ENCODE results near the gene MPPED1. TPM values are rescaled to one million over a fixed set of nuclear protein-coding genes. Genes with fewer than 3 reads are reported as not detected.

MPPED1 gene
- total RNA-seq, 1 experiment from 2014 or later: not detected

DNA sequence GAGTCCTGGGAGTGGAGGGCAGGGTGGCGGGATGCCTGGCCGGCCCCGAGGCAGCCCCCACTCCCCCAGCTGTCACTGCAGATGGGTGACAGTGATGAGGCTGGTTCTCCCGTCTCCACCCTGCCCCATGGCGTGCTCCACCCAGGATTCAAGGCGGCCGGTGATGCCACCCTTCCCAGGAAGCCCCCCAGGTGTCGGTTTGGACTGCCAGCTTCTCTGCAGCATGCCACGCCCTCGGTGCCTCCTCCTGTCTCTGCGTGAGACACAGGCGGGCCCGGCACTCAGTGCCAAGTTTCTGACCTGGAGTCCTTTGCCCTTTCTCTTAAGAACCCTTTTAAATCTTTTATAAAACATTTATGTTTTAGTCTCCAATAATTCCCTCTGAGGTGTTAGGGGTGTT, 71.5 kb downstream of the MPPED1 start:
- H3K27me3 Mint-ChIP-seq (ENCODE audit: insufficient read depth, unreplicated experiment): no peaks in the 10 kb centered on the region
- CTCF ChIA-PET: interaction anchor here (0.6 kb wide), 1 partner anchor 136 kb away, joined by 3 read pairs; no protein-coding TSS in a partner anchor
- H3K36me3 Mint-ChIP-seq (ENCODE audit: insufficient read depth, unreplicated experiment): no peaks in the 10 kb centered on the region
- H3K4me1 Mint-ChIP-seq (ENCODE audit: insufficient read depth, unreplicated experiment): no peaks in the 10 kb centered on the region
- TF ChIP-seq, protein P1, sequence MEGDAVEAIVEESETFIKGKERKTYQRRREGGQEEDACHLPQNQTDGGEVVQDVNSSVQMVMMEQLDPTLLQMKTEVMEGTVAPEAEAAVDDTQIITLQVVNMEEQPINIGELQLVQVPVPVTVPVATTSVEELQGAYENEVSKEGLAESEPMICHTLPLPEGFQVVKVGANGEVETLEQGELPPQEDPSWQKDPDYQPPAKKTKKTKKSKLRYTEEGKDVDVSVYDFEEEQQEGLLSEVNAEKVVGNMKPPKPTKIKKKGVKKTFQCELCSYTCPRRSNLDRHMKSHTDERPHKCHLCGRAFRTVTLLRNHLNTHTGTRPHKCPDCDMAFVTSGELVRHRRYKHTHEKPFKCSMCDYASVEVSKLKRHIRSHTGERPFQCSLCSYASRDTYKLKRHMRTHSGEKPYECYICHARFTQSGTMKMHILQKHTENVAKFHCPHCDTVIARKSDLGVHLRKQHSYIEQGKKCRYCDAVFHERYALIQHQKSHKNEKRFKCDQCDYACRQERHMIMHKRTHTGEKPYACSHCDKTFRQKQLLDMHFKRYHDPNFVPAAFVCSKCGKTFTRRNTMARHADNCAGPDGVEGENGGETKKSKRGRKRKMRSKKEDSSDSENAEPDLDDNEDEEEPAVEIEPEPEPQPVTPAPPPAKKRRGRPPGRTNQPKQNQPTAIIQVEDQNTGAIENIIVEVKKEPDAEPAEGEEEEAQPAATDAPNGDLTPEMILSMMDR (IDR thresholded peaks at IDR 0.05; ENCODE audit: unreplicated experiment): no peak
- H3K27ac Mint-ChIP-seq (ENCODE audit: low read depth, unreplicated experiment): no peak overlapping the region
- POLR2A ChIA-PET: interaction anchor here (0.8 kb wide), 1 partner anchor 319 kb away, joined by 3 read pairs; no protein-coding TSS in a partner anchor
- intact Hi-C loops (cut with micrococcal nuclease): no loop called here
- no peaks in the 10 kb centered on the region for H3K9me3 Mint-ChIP-seq (ENCODE audit: unreplicated experiment)
- no TSS peak for BruUV-seq (replicated peaks)
- H3K4me3 Mint-ChIP-seq (ENCODE audit: unreplicated experiment): no peak overlapping the region
- DNase-seq (ENCODE audit: unreplicated experiment): no peak

DNA sequence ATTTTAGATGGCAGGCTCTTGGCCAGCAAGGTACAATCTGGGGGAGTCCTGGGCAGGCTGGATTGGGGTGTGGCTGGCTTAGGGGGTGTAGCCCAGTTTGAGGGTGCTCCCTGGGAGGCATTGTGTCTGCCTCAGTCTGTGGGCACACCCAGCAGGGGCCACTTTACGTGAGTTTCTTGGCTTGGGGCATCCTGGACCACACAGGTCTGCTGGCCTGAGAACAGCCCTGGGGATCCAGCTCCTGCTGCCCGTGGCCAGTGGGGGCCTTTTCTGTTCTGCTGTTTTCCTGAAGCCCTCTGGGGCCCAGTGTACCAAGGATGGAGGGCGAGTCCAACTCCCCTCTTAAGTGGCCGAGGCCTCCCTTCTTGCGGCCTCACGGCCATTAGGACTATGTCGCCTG, 71.9 kb downstream of the MPPED1 start:
- ChIA-PET POLR2A (interaction anchor here (0.6 to 0.8 kb wide), 2 partner anchors 14 to 319 kb away, joined by 3 read pairs; no protein-coding TSS in a partner anchor), CTCF (no interaction called here)
- intact Hi-C loops (cut with micrococcal nuclease): no loop called here
- Mint-ChIP-seq H3K4me3 (ENCODE audit: unreplicated experiment) (no peak overlapping the region), H3K4me1 (ENCODE audit: insufficient read depth, unreplicated experiment) (no peaks in the 10 kb centered on the region), H3K36me3 (ENCODE audit: insufficient read depth, unreplicated experiment) (no peaks in the 10 kb centered on the region), H3K9me3 (ENCODE audit: unreplicated experiment) (no peaks in the 10 kb centered on the region), H3K27me3 (ENCODE audit: insufficient read depth, unreplicated experiment) (no peaks in the 10 kb centered on the region), H3K27ac (ENCODE audit: low read depth, unreplicated experiment) (no peak overlapping the region)
- no TSS peak for BruUV-seq (replicated peaks)
- TF ChIP-seq, protein P1 (IDR thresholded peaks at IDR 0.05; ENCODE audit: unreplicated experiment): no peak
- no peak for DNase-seq (ENCODE audit: unreplicated experiment)

DNA sequence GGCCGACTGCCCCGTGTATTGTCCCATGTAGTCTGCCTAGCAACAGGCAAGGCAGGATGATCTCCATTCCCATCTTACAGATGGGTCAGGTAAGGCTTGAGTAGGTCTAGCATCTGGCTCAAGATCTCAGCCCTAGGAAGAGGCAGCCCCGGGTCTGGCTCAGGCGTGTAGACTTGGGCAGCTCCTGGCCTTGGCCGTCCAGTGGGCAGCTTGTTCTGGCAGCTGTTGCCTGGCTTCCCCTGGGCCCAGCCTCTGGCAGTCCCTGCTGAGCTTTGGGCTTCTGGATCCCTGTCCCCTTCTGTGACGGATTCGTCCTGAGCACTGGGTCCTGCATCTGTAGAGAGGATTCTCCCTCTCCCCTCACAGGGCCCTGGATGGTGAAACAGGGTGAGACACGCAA, 72.4 kb downstream of the MPPED1 start:
- Mint-ChIP-seq H3K27me3 (ENCODE audit: insufficient read depth, unreplicated experiment) (no peaks in the 10 kb centered on the region), H3K36me3 (ENCODE audit: insufficient read depth, unreplicated experiment) (no peaks in the 10 kb centered on the region), H3K9me3 (ENCODE audit: unreplicated experiment) (no peaks in the 10 kb centered on the region), H3K27ac (ENCODE audit: low read depth, unreplicated experiment) (no peak overlapping the region), H3K4me3 (ENCODE audit: unreplicated experiment) (no peak overlapping the region), H3K4me1 (ENCODE audit: insufficient read depth, unreplicated experiment) (no peaks in the 10 kb centered on the region)
- TF ChIP-seq, protein P1 (IDR thresholded peaks at IDR 0.05; ENCODE audit: unreplicated experiment): no peak
- no TSS peak for BruUV-seq (replicated peaks)
- CTCF ChIA-PET: no interaction called here
- DNase-seq (ENCODE audit: unreplicated experiment): no peak
- intact Hi-C loops (cut with micrococcal nuclease): no loop called here
- POLR2A ChIA-PET: interaction anchor here (0.6 to 0.8 kb wide), 2 partner anchors 13 to 320 kb away, joined by 3 read pairs; no protein-coding TSS in a partner anchor

DNA sequence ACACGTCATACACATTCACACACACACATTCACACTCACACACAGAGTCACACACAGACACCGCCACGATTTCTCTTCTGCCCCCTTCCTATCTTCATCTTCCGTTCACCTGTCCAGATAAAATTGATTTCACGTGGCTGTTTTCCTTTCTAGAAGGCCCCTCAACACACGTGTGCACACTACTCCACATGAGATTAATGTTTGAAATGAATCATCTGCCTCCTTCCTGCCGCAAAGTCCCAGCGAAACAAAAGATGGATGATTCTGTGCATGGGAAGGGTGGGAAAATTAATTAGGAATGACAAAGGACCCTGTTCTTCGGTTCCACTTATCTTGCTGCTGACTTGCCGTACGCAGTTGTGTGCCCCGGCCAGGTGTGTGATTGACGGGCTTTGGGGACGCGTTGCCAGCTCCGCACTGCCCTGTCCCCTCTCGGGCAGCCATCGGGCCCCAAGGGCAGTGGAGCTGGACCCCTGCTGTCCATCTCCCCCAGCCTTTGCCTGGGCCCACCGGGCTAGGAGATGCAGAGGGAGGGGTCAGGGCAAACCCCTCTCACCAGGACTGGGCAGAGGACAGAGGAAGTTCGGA, 73.8 kb downstream of the MPPED1 start:
- DNase-seq (ENCODE audit: unreplicated experiment): no peak
- POLR2A ChIA-PET: no interaction called here
- intact Hi-C loops (cut with micrococcal nuclease): no loop called here
- TF ChIP-seq, protein P1 (IDR thresholded peaks at IDR 0.05; ENCODE audit: unreplicated experiment): no peak
- H3K27ac Mint-ChIP-seq (ENCODE audit: low read depth, unreplicated experiment): no peak overlapping the region
- CTCF ChIA-PET: interaction anchor here (0.6 kb wide), 1 partner anchor 102 kb away, joined by 3 read pairs; no protein-coding TSS in a partner anchor
- no TSS peak for BruUV-seq (replicated peaks)
- H3K4me3 Mint-ChIP-seq (ENCODE audit: unreplicated experiment): no peak overlapping the region
- H3K4me1 Mint-ChIP-seq (ENCODE audit: insufficient read depth, unreplicated experiment): no peaks in the 10 kb centered on the region
- no peaks in the 10 kb centered on the region for H3K9me3 Mint-ChIP-seq (ENCODE audit: unreplicated experiment)
- no peaks in the 10 kb centered on the region for H3K36me3 Mint-ChIP-seq (ENCODE audit: insufficient read depth, unreplicated experiment)
- H3K27me3 Mint-ChIP-seq (ENCODE audit: insufficient read depth, unreplicated experiment): no peaks in the 10 kb centered on the region

All from MCF 10A (cell line).